Measurements from ENCODE around the gene RAB40B. TPM values are rescaled to one million over a fixed set of nuclear protein-coding genes. Genes with fewer than 3 reads are reported as not detected.

RAB40B gene
- total RNA-seq, 2 experiments from 2014 or later = 1.6 to 2.0 TPM

DNA sequence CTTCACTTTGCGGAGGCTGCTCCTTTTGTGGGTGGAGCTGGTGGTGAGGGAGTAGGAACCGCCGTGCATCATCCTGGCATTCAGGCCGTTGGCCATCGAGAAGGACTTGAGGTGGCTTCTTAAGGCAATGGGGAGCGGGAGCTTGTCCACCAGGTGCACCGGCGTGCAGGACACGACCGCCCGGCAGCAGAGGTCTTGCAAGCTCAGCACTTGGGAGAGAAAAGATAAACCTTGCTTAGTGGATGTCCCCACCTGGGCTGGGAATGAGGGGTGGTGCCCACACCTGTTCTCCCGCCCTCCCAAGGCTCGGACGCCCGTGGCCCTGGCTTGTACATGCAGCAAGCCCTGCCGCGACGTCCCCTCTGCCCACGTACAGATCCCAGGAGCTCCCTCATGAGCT, 40.6 kb downstream of the RAB40B start:
- H3K4me3 Mint-ChIP-seq = no peak overlapping the region
- H3K9me3 ChIP-seq (ENCODE audit: control insufficient read depth in 1 of 2, insufficient read depth in 1 of 2, low read length in 2 of 2) = no peaks in the 10 kb centered on the region
- CTCF ChIA-PET = no interaction called here
- TF ChIP-seq, protein P1, sequence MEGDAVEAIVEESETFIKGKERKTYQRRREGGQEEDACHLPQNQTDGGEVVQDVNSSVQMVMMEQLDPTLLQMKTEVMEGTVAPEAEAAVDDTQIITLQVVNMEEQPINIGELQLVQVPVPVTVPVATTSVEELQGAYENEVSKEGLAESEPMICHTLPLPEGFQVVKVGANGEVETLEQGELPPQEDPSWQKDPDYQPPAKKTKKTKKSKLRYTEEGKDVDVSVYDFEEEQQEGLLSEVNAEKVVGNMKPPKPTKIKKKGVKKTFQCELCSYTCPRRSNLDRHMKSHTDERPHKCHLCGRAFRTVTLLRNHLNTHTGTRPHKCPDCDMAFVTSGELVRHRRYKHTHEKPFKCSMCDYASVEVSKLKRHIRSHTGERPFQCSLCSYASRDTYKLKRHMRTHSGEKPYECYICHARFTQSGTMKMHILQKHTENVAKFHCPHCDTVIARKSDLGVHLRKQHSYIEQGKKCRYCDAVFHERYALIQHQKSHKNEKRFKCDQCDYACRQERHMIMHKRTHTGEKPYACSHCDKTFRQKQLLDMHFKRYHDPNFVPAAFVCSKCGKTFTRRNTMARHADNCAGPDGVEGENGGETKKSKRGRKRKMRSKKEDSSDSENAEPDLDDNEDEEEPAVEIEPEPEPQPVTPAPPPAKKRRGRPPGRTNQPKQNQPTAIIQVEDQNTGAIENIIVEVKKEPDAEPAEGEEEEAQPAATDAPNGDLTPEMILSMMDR (IDR thresholded peaks at IDR 0.05) = no peak
- intact Hi-C loops (cut with DNase I, micrococcal nuclease) = no loop called here
- no peak overlapping the region for H3K27ac Mint-ChIP-seq
- ATAC-seq (ENCODE audit: poor library complexity) (no peak), DNase-seq (no peak)
- POLR2A ChIA-PET = no interaction called here
- peaks cover 11% of the 10 kb centered on the region for H3K36me3 Mint-ChIP-seq (ENCODE audit: low read depth)
- no peaks in the 10 kb centered on the region for H3K27me3 Mint-ChIP-seq
- H3K4me1 Mint-ChIP-seq (ENCODE audit: low read depth) = no peaks in the 10 kb centered on the region
- H3K4me3 ChIP-seq (ENCODE audit: low read length) = no peak overlapping the region
- H3K27me3 ChIP-seq (ENCODE audit: control insufficient read depth in 1 of 2, insufficient read depth in 2 of 2, low read length in 2 of 2) = no peaks in the 10 kb centered on the region
- H3K4me1 ChIP-seq (ENCODE audit: insufficient read depth, low read length) = no peaks in the 10 kb centered on the region
- peaks cover 3% of the 10 kb centered on the region for H3K36me3 ChIP-seq (ENCODE audit: insufficient read depth, low read length)
- no peak overlapping the region for H3K27ac ChIP-seq (ENCODE audit: low read depth in 1 of 2, low read length in 2 of 2)
- no peaks in the 10 kb centered on the region for H3K9me3 Mint-ChIP-seq

DNA sequence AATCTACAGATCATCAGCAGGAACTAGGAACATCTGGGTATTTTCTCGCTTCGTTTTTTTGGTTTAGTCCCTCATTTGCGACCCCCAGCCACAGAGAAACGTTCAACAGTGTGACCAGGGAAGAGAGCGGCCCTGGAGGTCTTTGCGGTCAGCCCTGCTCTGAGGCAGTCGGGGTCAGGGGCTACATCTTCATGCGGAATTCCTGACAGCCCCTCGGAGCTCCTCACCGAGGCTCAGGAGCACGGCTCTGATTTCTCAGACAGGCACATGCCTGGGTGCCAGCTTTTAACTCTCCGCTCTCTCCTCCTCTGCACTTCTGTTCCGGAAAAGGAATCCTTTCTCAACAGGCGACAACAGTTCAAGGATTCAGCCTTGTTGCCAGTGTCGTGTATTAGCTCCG, 42.2 kb downstream of the RAB40B start:
- ChIA-PET POLR2A (no interaction called here), CTCF (no interaction called here)
- H3K4me1 Mint-ChIP-seq (ENCODE audit: low read depth) = no peaks in the 10 kb centered on the region
- TF ChIP-seq, protein P1 (IDR thresholded peaks at IDR 0.05) = no peak
- no peak overlapping the region for H3K27ac Mint-ChIP-seq
- H3K27me3 Mint-ChIP-seq = no peaks in the 10 kb centered on the region
- no peak overlapping the region for H3K4me3 Mint-ChIP-seq
- H3K4me1 ChIP-seq (ENCODE audit: insufficient read depth, low read length) = no peaks in the 10 kb centered on the region
- intact Hi-C loops (cut with DNase I, micrococcal nuclease) = no loop called here
- ATAC-seq (ENCODE audit: poor library complexity) (no peak), DNase-seq (no peak)
- H3K36me3 ChIP-seq (ENCODE audit: insufficient read depth, low read length) = peaks cover 3% of the 10 kb centered on the region
- H3K9me3 ChIP-seq (ENCODE audit: control insufficient read depth in 1 of 2, insufficient read depth in 1 of 2, low read length in 2 of 2) = no peaks in the 10 kb centered on the region
- no peaks in the 10 kb centered on the region for H3K27me3 ChIP-seq (ENCODE audit: control insufficient read depth in 1 of 2, insufficient read depth in 2 of 2, low read length in 2 of 2)
- no peaks in the 10 kb centered on the region for H3K9me3 Mint-ChIP-seq
- H3K36me3 Mint-ChIP-seq (ENCODE audit: low read depth) = peaks cover 11% of the 10 kb centered on the region
- no peak overlapping the region for H3K27ac ChIP-seq (ENCODE audit: low read depth in 1 of 2, low read length in 2 of 2)
- no peak overlapping the region for H3K4me3 ChIP-seq (ENCODE audit: low read length)

GRCh38 chr17:82655523-82655922, 43.0 kb downstream of the RAB40B start:
- H3K4me1 Mint-ChIP-seq (ENCODE audit: low read depth) = no peaks in the 10 kb centered on the region
- CTCF ChIA-PET = no interaction called here
- no peaks in the 10 kb centered on the region for H3K4me1 ChIP-seq (ENCODE audit: insufficient read depth, low read length)

More at GRCh38 chr17:82655523-82655922, 43.0 kb downstream of the RAB40B start:
- Histone ChIP-seq H3K4me3 (ENCODE audit: low read length) (no peak overlapping the region), H3K36me3 (ENCODE audit: insufficient read depth, low read length) (peaks cover 3% of the 10 kb centered on the region), H3K27me3 (ENCODE audit: control insufficient read depth in 1 of 2, insufficient read depth in 2 of 2, low read length in 2 of 2) (no peaks in the 10 kb centered on the region), H3K27ac (ENCODE audit: low read depth in 1 of 2, low read length in 2 of 2) (no peak overlapping the region), H3K9me3 (ENCODE audit: control insufficient read depth in 1 of 2, insufficient read depth in 1 of 2, low read length in 2 of 2) (no peaks in the 10 kb centered on the region)
- TF ChIP-seq, protein P1 (IDR thresholded peaks at IDR 0.05) = no peak
- intact Hi-C loops (cut with DNase I, micrococcal nuclease) = no loop called here
- no peak overlapping the region for H3K27ac Mint-ChIP-seq
- POLR2A ChIA-PET = no interaction called here
- H3K27me3 Mint-ChIP-seq = no peaks in the 10 kb centered on the region
- H3K36me3 Mint-ChIP-seq (ENCODE audit: low read depth) = peaks cover 11% of the 10 kb centered on the region
- H3K9me3 Mint-ChIP-seq = no peaks in the 10 kb centered on the region
- H3K4me3 Mint-ChIP-seq = no peak overlapping the region
- DNase-seq = no peak
- no peak for ATAC-seq (ENCODE audit: poor library complexity)
